SK-N-SH (cell line): Measurements from ENCODE around the gene TSPAN8.

Experiments used
- CTCF ChIP-seq: fragments of 200-600 bp; sonication (generic); IDR thresholded peaks from 2 replicates; pipeline ENCODE4 v1.6.1; 2017; ENCODE audit warnings: antibody characterized with exemption, mild to moderate bottlenecking, moderate library complexity
- EZH2phosphoT487 ChIP-seq: fragments of 200-600 bp; sonication (generic); IDR thresholded peaks from 2 replicates; pipeline ENCODE4 v1.6.1; 2017; ENCODE audit warnings: low read depth, mixed run types, mild to moderate bottlenecking, antibody characterized with exemption, moderate library complexity, borderline replicate concordance
- GABPA ChIP-seq: IDR thresholded peaks from 2 replicates; pipeline ENCODE4 v1.4.0; 2012; ENCODE audit warnings: low read depth, mild to moderate bottlenecking
- MAX ChIP-seq: IDR thresholded peaks from 2 replicates; pipeline ENCODE4 v1.4.0; 2012; ENCODE audit warnings: low read depth
- NFIC ChIP-seq: IDR thresholded peaks from 2 replicates; pipeline ENCODE4 v1.4.0; 2012; ENCODE audit warnings: borderline replicate concordance
- POLR2AphosphoS5 ChIP-seq: IDR thresholded peaks from 2 replicates; pipeline ENCODE4 v1.6.1; 2012; ENCODE audit warnings: low read depth, low read length
- RAD21 ChIP-seq: IDR thresholded peaks from 2 replicates; pipeline ENCODE4 v1.6.1; 2012; ENCODE audit warnings: mild to moderate bottlenecking, low read length

- no peak for TF ChIP-seq EZH2phosphoT487
- no peak for TF ChIP-seq CTCF
- TF ChIP-seq NFIC, result no peak
- no peak for TF ChIP-seq GABPA
- TF ChIP-seq MAX, result no peak
- TF ChIP-seq POLR2AphosphoS5, result no peak
- TF ChIP-seq RAD21, result no peak
Observed at GRCh38 chr12:71075743-71076142, 82.1 kb downstream of the TSPAN8 start.
